Stimulated activated CD8-positive, alpha-beta memory T cell treated with anti-CD3 and anti-CD28 coated beads, Interleukin-7, amount 100 ng/mL, for 24 hours (primary cell): Measurements from ENCODE around the gene RAB40C.

ENCODE experiments used
- DNase-seq: peaks from one replicate; pipeline ENCODE4 v3.0.0-alpha.2; 2020; ENCODE audit warnings: low read depth

The RAB40C gene

GRCh38 chr16:589658-590187 lies at the start of gene RAB40C:
TSS of gene RAB40C (plus strand) at chr16:590066. CDS start at chr16:590292, 226 bp downstream.
- DNase-seq = peak; percentile 97

GRCh38 chr16:540645-541340 lies 49.1 kb upstream of the RAB40C start:
- DNase-seq = no peak

- no peak for DNase-seq
Measured at GRCh38 chr16:543301-544164, 46.3 kb upstream of the RAB40C start.

- DNase-seq = no peak
Measured at GRCh38 chr16:544517-544916, 45.3 kb upstream of the RAB40C start.

GRCh38 chr16:546909-547770 lies 42.7 kb upstream of the RAB40C start:
- DNase-seq = no peak

- no peak for DNase-seq
Measured at GRCh38 chr16:548586-548985, 41.3 kb upstream of the RAB40C start.

- no peak for DNase-seq
Measured at GRCh38 chr16:549544-550263, 40.2 kb upstream of the RAB40C start.

GRCh38 chr16:551210-551609 lies 38.7 kb upstream of the RAB40C start:
- DNase-seq = no peak

GRCh38 chr16:552171-552570 lies 37.7 kb upstream of the RAB40C start:
- DNase-seq = no peak

- DNase-seq = no peak
Measured at GRCh38 chr16:553601-554296, 36.1 kb upstream of the RAB40C start.

GRCh38 chr16:554297-554621 lies 35.6 kb upstream of the RAB40C start:
- no peak for DNase-seq

- no peak for DNase-seq
Measured at GRCh38 chr16:554640-555365, 35.1 kb upstream of the RAB40C start.

GRCh38 chr16:555528-556473 lies 34.1 kb upstream of the RAB40C start:
- DNase-seq = no peak

- no peak for DNase-seq
Measured at GRCh38 chr16:556474-557173, 33.2 kb upstream of the RAB40C start.

GRCh38 chr16:557463-558297 lies 32.2 kb upstream of the RAB40C start:
- DNase-seq = no peak

GRCh38 chr16:558298-559020 lies 31.4 kb upstream of the RAB40C start:
- DNase-seq = no peak

- DNase-seq = no peak
Measured at GRCh38 chr16:559021-559380, 30.9 kb upstream of the RAB40C start.
